Tibial nerve (tissue), 4 donors: ENCODE data around the gene GAS2.

Experiments
- EP300 ChIP-seq, 2 donors: sonication (generic); formaldehyde crosslinking; IDR thresholded peaks; one replicate each; pipeline ENCODE4 v1.6.1; 2017; ENCODE audit warnings: antibody characterized with exemption in 2 of 2, mild to moderate bottlenecking in 1 of 2
- POLR2A ChIP-seq, 2 donors: fragments of 450-650 bp; IDR thresholded peaks; one replicate each; pipeline ENCODE4 v1.6.1; 2017; ENCODE audit warnings: antibody characterized with exemption in 2 of 2, mild to moderate bottlenecking in 2 of 2, moderate library complexity in 2 of 2
- TF ChIP-seq, protein P1 (sequence below), 5 experiments: fragments of 200-600 bp in 3 of 5; fragments of 450-650 bp in 2 of 5; sonication (generic) in 3 of 5; IDR thresholded peaks; one replicate each; pipeline ENCODE4 v1.5.1; 2016 to 2019; ENCODE audit warnings: antibody characterized with exemption in 5 of 5, mild to moderate bottlenecking in 3 of 5, moderate library complexity in 2 of 5

DNA sequence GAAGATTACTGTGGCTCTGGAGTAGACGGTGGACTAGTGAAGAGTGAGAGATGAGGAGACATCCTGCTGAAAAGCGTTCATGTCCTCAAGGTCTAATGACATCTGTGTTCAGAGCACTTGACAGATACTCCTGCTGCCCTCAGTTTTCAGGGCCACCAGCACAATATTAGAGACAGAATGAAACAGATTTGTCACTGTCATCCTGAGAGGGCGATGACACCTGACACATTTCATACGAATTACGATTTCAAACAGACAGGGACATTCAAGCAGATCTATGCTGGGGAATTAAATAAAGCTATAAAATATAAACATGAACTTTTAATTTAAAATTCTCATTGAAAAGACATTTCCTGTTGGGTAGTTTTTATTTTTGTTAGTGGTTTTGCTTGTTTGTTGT is 134.1 kb downstream of the GAS2 start:
- TF ChIP-seq, protein P1, sequence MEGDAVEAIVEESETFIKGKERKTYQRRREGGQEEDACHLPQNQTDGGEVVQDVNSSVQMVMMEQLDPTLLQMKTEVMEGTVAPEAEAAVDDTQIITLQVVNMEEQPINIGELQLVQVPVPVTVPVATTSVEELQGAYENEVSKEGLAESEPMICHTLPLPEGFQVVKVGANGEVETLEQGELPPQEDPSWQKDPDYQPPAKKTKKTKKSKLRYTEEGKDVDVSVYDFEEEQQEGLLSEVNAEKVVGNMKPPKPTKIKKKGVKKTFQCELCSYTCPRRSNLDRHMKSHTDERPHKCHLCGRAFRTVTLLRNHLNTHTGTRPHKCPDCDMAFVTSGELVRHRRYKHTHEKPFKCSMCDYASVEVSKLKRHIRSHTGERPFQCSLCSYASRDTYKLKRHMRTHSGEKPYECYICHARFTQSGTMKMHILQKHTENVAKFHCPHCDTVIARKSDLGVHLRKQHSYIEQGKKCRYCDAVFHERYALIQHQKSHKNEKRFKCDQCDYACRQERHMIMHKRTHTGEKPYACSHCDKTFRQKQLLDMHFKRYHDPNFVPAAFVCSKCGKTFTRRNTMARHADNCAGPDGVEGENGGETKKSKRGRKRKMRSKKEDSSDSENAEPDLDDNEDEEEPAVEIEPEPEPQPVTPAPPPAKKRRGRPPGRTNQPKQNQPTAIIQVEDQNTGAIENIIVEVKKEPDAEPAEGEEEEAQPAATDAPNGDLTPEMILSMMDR (IDR thresholded peaks at IDR 0.05): no peak
- TF ChIP-seq POLR2A (IDR thresholded peaks at IDR 0.05) (no peak), EP300 (IDR thresholded peaks at IDR 0.05) (no peak)
